Inflammatory macrophage treated with lipopolysaccharide for 4 hours (primary cell): ENCODE data around the gene GIT1.

ENCODE experiments used
- DNase-seq: peaks from one replicate; pipeline ENCODE4 v3.0.0-alpha.2; 2020

Gene GIT1

GRCh38 chr17:29592850-29593551 lies 3.6 kb upstream of the GIT1 start, which contains the start of gene ANKRD13B:
TSS of gene ANKRD13B (plus strand) at chr17:29593132. CDS start at chr17:29593622, 490 bp downstream.
- no peak for DNase-seq

- DNase-seq: peak; percentile 59
These were observed 2.5 kb upstream of the GIT1 start for GRCh38 chr17:29591737-29592608.

GRCh38 chr17:29591146-29591736 lies 1.8 kb upstream of the GIT1 start:
- peak; percentile 19 for DNase-seq

GRCh38 chr17:29590411-29591145 lies 1.1 kb upstream of the GIT1 start:
- DNase-seq: peak; percentile 34

GRCh38 chr17:29588562-29589411 lies 661 bp downstream of the GIT1 start:
- peak; percentile 20 for DNase-seq

- peak; percentile 14 for DNase-seq
These were observed 1.4 kb downstream of the GIT1 start for GRCh38 chr17:29588017-29588561.

- DNase-seq: no peak
These were observed 1.9 kb downstream of the GIT1 start for GRCh38 chr17:29587591-29587990.

GRCh38 chr17:29586676-29587469 lies 2.6 kb downstream of the GIT1 start:
- DNase-seq: no peak

GRCh38 chr17:29585080-29585751 lies 4.2 kb downstream of the GIT1 start:
- DNase-seq: no peak

GRCh38 chr17:29584452-29585079 lies 4.9 kb downstream of the GIT1 start:
- DNase-seq: peak; percentile 22

GRCh38 chr17:29583324-29584248 lies 5.9 kb downstream of the GIT1 start:
- no peak for DNase-seq

GRCh38 chr17:29582772-29583171 lies 6.7 kb downstream of the GIT1 start:
- no peak for DNase-seq

- no peak for DNase-seq
These were observed 7.1 kb downstream of the GIT1 start for GRCh38 chr17:29582254-29582765.

- DNase-seq: no peak
These were observed 7.7 kb downstream of the GIT1 start for GRCh38 chr17:29581583-29582253.

GRCh38 chr17:29579866-29580771 lies 9.3 kb downstream of the GIT1 start:
- DNase-seq: peak; percentile 84
